Activated CD4-positive, alpha-beta T cell treated with anti-CD3 and anti-CD28 coated beads for 48 hours (primary cell): Measurements from ENCODE around the gene TAP1.
"Not testable (repeated sequence)": the region's sequence is repeated elsewhere in the genome, so short reads cannot be mapped to it uniquely, and the experiment has no call there.

Source experiments
- DNase-seq: peaks from one replicate; pipeline ENCODE4 v3.0.0-alpha.2; 2020

Gene TAP1

DNA sequence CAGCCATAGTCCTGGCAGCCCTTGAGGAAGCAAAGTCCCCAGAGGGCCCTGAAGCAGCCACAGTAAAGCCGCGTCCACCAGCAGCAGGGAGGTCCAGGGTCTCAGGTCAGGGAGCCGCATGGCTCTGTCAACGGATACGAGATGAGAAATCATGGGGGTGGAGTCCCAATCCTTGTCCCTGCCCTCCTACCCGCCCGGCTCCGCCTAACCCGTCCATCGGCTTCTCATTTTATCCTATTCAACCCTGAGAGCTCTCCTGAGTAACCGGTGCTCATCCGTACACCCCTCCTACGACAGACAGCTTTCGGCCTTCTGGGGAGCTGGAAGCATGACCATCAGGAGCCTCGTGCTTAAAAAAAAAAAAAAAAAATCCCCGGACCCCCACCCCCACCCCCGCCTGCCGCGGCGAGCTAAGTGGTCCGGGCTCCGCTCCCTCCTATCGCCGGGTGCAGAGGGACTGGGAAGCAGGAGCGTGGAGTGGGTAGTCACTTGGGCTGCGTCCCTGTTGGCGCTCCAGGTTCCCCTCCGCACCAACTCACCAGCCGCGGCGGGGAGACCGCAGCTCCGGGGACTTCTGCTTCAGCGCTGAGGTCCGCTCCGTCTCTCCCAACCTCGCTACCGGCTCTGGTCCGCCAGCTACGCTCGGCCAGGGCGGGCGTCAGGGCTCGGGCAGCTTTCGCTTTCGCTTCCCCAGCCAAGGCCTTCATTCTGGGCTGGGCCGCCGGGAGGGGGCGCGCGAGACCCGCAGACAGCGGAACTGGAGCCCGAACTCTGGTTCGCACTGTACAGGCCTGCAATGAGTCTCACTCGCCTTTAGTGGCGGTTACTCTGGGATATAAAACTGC, 15.2 kb downstream of the TAP1 start, which contains the start of gene TAP2:
Gene TAP2, minus strand, starts transcription at position 626 of the 845 bp plus-strand sequence. Its CDS starts 506 bp downstream, at position 120.
- peak; percentile 98 for DNase-seq

- no peak for DNase-seq
Observed at GRCh38 chr6:32837651-32838113, 15.8 kb downstream of the TAP1 start.

- no peak for DNase-seq
Observed at GRCh38 chr6:32836873-32837272, 16.6 kb downstream of the TAP1 start.

- DNase-seq, result no peak
Observed at GRCh38 chr6:32835167-32835893, 18.2 kb downstream of the TAP1 start.

- no peak for DNase-seq
Observed at GRCh38 chr6:32833664-32834063, 19.8 kb downstream of the TAP1 start.

DNA sequence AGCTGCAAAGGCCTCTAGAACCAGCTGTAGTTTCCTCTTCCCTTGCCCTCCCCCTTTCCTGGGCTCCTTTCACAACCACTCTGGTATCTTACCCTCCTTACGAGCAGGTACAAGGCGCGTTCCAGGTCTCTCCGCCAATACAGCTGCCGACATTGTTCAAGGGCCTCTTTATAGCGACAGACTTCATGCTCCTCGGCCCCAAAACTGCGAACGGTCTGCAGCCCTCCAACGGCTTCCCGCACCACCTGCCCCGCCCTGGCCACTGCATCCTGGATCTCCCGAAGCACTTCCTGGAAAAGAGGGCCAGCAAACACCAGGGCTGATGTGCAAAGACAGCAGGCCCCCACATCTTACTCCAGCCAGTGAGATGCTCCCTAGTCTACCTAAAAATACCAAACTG, 21.0 kb downstream of the TAP1 start:
- DNase-seq, result no peak

DNA sequence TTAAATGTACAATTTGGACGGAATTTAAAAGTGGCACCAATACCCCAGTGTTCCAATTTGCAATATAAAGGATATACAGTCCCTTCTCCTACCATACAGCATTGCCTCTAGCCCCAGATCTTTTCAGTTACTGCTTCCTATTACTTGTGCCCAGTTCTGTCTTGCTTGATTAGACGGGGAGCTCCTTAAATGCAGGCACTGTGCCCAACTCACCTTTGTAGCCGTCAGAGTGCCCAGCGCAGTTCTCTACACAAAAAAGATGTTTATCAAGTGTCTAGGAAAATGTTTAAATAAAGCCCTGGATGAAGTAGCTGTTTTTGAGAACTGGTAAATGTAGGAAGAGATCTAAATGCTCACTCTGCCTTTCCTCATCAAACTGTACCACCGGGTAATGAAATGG, 22.6 kb downstream of the TAP1 start:
- DNase-seq, result no peak

GRCh38 chr6:32830017-32830416, 23.5 kb downstream of the TAP1 start:
- no peak for DNase-seq

GRCh38 chr6:32829495-32829894, 24.0 kb downstream of the TAP1 start:
- no peak for DNase-seq

- no peak for DNase-seq
Observed at GRCh38 chr6:32827025-32827424, 26.5 kb downstream of the TAP1 start.

GRCh38 chr6:32825966-32826365, 27.5 kb downstream of the TAP1 start:
- no peak for DNase-seq

GRCh38 chr6:32819729-32820128, 33.8 kb downstream of the TAP1 start:
- no peak for DNase-seq

DNA sequence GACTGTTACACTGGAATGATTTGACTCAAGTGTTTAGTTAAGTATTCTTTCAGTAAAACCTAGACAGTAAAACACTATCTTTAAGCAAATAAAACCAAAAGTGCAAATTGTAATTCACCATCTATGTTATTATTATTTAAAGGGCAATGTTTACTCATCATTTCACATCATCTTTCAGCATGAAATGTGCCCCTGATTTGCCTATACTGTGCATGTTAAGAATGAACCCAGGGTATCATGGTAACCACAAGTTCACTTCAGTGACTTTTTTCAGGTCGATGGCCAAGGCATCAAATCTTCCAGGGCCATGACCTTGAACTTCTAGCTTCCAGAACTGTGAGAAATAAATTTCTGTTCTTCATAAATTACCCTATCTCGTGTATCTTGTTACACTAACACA, 34.6 kb downstream of the TAP1 start:
- DNase-seq, result no peak

GRCh38 chr6:32816746-32817204, 36.7 kb downstream of the TAP1 start, which contains the start of gene HLA-DOB:
HLA-DOB (minus strand) TSS chr6:32817002; CDS start chr6:32816951, 51 bp downstream.
- DNase-seq, result no peak

- DNase-seq, result no peak
Observed at GRCh38 chr6:32815996-32816395, 37.5 kb downstream of the TAP1 start.

DNA sequence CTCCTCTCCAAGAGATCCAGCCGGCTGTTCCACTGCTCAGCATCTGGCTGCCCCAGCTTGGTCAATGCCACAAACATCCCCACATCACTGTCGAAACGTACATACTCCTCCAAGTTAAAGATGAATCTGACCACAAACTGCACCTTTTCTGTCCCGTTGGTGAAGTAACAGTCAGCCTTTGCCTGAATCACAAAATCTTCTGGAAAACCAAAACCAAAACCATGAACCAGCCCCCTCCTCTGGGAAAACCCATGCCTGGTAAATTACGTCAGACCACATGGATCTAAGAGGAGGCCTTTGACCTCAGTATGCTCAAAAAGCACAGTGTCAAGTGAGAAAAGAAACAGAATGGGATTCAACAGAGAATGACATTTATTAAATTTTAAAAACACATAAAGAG, 38.4 kb downstream of the TAP1 start:
- no peak for DNase-seq

- DNase-seq, result no peak
Observed at GRCh38 chr6:32814145-32814544, 39.4 kb downstream of the TAP1 start.

DNA sequence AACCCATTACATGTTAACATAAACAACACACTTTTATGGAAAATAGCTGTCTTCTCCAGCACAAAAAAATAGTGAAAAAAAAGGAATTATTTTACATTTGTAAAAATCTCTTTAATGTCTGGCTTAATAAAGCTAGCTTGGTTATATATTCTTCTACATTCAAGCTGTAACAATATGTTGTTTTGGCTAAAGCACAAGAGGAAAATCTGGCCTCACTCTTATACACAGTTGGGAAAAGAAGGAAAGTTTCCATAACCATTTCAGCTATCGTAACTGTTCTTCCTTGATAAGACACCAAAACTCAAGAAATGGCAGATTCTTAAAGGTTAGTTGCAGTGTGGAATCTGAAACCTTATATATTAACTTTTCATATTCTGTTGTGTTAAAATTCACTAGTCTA, 44.3 kb downstream of the TAP1 start:
- DNase-seq, result no peak

GRCh38 chr6:32807020-32807580, 46.4 kb downstream of the TAP1 start:
- DNase-seq, result no peak

GRCh38 chr6:32805404-32805803, 48.1 kb downstream of the TAP1 start:
- DNase-seq, result not testable (repeated sequence)

DNA sequence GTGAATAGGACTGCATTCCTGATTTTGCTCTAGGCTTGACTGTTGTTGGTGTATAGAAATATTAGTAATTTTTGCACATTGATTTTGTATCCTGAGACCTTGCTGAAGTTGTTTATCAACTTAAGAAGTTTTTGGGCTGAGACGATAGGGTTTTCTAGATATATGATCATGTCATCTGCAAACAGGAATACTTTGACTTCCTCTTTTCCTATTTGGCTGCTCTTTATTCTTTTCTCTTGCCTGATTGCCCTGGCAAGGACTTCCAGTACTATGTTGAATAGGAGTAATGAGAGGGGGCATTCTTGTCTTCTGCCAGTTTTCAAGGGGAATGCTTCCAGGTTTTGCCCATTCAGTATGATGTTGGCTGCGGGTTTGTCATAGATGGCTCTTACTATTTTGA, 50.1 kb downstream of the TAP1 start:
- DNase-seq, result no peak

DNA sequence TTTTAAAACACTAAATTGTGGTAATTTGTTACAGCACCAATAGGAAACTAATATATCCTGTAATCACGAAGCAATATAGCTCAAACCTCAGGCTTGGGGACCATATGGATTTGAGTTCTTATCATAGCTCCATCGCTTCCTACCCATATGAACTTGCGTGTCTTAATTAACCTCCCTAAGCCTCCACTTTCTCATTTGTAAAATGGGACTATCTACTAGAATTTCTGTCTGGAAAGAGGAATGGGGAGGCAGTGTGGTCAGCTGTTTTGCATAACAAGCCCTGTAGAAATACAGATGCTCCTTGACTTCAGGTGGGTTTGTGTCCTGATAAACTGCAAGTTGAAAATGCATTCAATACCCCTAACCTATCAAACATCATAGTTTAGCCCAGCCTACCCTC, 53.8 kb downstream of the TAP1 start:
- DNase-seq, result no peak

DNA sequence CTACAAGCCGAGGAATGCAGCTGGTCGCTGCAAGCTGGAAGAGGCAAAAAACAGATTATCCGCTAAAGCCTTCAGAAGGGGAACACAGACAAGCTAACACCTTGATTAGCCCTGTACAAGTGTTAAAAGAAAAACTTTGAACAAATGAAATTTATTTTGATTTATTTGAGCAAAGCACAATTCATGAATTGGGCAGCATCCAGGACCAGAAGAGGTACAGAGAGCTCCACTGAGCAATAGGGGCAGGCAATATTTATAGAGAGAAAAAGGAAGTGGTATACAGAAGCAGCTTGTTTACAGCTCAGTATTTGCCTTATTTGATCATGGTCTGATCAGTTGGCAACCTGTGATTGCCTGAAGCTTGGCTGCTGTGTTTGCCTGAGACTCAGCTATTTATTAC, 54.3 kb downstream of the TAP1 start:
- no peak for DNase-seq
